ENCODE data around the gene SPG21.

DNA sequence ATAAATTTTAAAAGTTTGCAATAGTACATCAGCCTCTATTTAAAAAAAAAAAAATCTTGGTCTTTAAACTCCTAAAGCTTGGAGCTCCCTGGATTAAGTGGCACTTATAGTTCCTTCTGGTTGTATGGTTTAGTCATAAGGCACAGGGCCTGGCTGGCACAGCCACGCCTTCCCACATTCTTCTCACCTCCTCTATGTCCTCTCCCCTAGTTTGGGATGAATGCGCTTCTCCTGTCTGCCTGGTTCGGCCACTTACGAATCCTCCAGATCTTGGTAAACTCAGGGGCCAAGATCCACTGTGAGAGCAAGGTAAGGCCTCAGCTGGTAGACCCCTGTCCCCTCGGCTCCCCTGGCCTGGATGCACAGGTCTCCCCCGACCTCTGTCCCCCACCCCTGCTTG, 68.0 kb downstream of the SPG21 start:
- TF ChIP-seq, protein P1, sequence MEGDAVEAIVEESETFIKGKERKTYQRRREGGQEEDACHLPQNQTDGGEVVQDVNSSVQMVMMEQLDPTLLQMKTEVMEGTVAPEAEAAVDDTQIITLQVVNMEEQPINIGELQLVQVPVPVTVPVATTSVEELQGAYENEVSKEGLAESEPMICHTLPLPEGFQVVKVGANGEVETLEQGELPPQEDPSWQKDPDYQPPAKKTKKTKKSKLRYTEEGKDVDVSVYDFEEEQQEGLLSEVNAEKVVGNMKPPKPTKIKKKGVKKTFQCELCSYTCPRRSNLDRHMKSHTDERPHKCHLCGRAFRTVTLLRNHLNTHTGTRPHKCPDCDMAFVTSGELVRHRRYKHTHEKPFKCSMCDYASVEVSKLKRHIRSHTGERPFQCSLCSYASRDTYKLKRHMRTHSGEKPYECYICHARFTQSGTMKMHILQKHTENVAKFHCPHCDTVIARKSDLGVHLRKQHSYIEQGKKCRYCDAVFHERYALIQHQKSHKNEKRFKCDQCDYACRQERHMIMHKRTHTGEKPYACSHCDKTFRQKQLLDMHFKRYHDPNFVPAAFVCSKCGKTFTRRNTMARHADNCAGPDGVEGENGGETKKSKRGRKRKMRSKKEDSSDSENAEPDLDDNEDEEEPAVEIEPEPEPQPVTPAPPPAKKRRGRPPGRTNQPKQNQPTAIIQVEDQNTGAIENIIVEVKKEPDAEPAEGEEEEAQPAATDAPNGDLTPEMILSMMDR (IDR thresholded peaks at IDR 0.05): no peak
- TF ChIP-seq POLR2A (IDR thresholded peaks at IDR 0.05; ENCODE audit: low read depth) (no peak), POLR2AphosphoS5 (IDR thresholded peaks at IDR 0.05) (no peak), EP300 (IDR thresholded peaks at IDR 0.05) (no peak)
